GM12874 (cell line): ENCODE results near the gene F12.

Experiments used
- TF ChIP-seq, protein P1 (sequence below): IDR thresholded peaks from 2 replicates; pipeline ENCODE4 v1.5.1; 2011; ENCODE audit warnings: low read depth, mild to moderate bottlenecking, control low read depth, low read length, moderate library complexity; ENCODE audit not compliant: insufficient read depth

F12 gene

DNA sequence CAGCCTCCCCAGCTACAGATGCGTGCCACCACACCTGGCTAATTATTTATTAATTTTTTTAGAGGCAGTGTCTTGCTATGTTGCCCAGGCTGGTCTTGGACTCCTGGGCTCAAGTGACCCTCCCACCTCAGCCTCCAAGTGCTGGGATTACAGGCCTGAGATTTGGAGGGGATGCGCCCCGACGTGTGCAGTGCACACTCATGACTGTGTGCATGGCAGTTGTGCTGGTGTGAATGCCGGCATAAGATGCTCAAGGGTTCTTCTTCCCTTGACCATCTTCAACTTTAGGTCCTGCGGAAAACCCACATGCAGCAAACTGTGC lies 28.6 kb downstream of the F12 start:
- TF ChIP-seq, protein P1, sequence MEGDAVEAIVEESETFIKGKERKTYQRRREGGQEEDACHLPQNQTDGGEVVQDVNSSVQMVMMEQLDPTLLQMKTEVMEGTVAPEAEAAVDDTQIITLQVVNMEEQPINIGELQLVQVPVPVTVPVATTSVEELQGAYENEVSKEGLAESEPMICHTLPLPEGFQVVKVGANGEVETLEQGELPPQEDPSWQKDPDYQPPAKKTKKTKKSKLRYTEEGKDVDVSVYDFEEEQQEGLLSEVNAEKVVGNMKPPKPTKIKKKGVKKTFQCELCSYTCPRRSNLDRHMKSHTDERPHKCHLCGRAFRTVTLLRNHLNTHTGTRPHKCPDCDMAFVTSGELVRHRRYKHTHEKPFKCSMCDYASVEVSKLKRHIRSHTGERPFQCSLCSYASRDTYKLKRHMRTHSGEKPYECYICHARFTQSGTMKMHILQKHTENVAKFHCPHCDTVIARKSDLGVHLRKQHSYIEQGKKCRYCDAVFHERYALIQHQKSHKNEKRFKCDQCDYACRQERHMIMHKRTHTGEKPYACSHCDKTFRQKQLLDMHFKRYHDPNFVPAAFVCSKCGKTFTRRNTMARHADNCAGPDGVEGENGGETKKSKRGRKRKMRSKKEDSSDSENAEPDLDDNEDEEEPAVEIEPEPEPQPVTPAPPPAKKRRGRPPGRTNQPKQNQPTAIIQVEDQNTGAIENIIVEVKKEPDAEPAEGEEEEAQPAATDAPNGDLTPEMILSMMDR, result no peak

DNA sequence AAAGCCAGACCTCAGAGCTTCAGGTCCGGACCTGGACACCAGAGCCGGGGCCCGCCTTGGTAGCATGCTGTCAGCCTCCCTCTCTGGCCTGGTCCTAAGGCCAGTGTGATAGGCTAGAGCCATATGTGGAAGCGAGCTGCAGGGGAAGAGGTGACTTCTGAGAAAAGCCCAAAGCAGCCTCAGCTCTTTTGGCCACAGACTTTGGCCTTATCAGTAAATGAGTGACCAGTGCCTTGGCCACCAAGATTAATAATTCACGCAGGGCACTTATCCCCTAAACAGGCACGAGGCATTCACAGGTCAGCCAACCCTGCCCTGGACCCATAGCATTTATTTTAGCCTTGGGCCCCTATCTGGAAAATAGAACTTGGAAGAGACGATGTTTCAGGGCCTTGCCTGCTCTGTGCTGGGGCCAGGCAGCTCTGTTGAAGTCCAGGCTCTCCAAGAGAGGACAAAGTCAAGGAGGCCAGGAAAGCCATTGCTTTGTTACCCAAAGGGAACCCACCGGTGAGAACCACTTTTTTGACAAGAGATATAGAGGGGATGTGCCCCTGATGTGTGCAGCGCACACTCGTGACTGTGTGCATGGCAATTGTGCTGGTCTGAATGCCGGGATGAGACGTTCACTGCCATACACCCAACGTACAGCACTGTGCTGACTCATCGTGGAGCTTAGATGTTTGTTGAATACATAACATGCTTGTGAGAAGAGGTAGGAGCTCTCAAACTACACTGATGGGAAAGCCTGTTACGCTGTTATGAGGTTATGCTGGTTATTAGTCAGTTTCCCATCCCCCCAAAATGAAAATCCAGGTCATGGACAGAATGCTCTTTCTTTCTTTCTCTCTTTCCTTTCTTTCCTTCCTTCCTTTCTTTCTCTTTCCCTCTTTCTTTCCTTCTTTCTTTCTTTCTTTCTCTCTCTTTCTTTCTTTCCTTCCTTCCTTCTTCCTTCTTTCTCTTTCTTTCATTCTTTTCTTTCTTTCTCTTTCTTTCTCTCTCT lies 30.2 kb downstream of the F12 start:
- TF ChIP-seq, protein P1, result no peak

DNA sequence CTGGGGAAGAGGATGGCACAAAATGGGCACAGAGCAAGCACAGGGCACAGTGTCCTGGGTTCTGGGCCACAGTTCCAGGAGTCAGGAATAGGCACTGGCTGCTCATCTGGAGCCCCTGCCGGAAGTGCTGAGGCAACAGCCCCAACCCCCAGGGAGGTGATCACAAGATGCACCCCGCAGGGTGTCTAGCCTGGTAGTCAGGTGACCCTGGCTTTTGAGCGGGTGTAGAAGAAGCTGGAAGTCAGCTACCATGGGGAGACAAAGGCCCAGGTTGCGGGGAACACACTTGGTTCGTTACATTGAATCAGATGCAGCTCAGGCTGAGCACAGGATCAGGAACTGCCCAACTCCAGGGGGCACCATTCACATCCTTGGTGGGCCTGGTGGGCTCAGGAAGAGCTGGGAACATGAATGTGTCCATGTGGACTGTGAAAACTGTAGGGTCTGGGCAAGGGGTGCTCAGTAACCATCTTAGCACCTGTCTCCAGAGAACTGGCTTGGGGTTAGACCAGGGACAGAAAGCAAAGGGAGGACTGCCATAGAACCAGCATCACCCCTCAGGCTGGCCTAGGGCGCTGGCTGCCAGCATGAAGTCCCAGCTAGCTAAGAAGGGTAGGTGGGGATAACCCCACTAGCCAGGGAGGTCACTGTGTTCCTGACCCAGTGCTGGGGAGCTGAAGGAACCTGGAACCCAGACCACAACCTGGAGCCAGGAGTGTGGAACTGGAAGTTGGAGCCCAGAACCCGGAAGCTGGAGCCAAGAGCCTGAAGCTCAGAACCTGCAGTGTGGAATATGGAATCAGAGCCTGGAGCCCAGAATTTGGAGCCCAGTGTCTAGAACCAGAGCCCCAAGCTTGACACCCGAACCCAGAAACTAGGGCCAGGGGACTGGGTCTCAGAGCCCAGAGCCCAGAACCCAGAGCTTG lies 31.2 kb downstream of the F12 start:
- TF ChIP-seq, protein P1, result no peak

DNA sequence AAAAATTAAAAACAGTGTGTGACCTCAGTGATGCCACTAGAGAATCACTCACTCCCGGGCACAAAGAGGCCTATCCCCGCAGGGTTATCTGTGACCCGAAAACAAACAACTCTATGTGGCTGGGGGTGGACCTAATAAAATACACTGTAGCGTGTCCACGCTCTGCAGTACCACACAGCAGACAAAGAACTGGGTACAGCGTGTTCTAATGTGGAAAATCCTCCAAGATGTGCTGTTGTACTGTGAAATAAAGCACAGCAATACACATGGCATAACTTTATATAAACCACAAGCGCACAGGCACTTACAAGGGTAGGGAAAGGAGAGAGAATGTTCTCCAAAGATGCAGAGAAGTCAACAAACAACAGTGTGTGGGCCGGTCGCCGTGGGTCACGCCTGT lies 33.3 kb downstream of the F12 start:
- TF ChIP-seq, protein P1, result no peak

DNA sequence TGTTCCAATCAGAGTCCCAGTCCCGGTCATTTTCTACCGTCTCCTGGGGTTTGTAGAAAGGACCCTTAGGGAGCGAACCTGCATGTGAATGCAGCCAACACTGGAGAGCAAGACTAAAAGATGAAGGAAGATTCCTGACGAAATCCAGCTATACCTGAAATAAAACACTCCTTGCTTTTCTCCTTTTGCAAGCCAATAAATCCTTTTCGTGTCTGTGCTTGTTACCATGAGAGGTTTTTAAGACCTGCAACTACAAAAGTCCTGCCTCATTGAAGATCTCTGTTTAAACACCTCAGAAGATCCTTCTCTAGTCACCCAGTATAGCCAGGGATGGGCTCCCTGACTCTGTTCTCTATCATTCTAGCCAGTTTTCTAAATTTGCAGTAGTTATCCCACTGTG lies 35.2 kb downstream of the F12 start:
- TF ChIP-seq, protein P1, result no peak

DNA sequence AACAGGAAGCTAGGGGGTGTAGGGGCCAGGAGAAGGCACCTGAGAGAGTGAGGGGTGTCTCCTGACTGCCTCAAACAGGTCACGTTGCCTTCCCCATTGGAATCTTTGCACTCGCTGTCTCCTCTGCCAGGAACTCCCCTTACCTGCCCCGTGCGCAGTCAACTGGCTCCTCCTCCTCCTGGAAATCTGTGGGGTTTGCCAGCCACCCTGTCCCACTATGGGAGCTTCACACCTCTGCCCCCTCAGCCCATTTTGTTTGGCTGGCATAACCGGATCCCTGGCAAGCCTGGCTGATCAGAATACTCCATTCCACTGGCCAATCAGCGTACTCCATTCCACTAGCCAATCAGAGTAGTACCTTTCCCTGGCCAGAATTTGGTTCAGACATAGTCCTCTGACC lies 35.6 kb downstream of the F12 start:
- TF ChIP-seq, protein P1, result no peak

DNA sequence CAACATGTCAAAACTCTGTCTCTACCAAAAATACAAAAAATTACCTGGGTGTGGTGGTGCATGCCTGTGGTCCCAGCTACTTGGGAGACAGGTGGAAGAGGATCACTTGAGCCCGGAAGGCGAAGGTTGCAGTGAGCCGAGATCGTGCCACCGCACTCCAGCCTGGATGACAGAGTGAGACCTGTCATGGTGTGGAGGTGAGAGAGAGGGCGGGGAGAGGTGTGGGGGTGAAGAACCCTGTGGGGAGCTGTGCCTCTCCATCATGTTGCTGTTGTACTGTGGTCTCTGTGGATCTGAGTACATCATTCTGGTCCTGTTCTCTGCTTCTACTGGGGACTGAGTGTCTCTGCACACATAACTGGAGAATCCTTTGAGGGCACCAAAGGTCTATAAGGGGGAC lies 36.5 kb downstream of the F12 start:
- TF ChIP-seq, protein P1, result no peak
